ENCODE results near the gene VPS4A. TPM values are rescaled to one million over a fixed set of nuclear protein-coding genes. Genes with fewer than 3 reads are reported as not detected.

Gene VPS4A
- total and polyA plus RNA-seq, 2 of the 8 experiments (the other 6 are each of a cell fraction or from before 2014, with no cell fraction given), result 14.1 to 24.1 TPM

- H3K4me1 ChIP-seq (replicated peaks in 1 of 4; ENCODE audit: control insufficient read depth in 3 of 4, insufficient read depth in 4 of 4, low read length in 3 of 4), result no peaks in the 10 kb centered on the region
- H3K56ac ChIP-seq (replicated peaks; ENCODE audit: insufficient read length, low read depth, low read length), result no peak overlapping the region
- no peak overlapping the region for H4K91ac ChIP-seq (replicated peaks; ENCODE audit: insufficient read length, low read length)
- no peak overlapping the region for H4K5ac ChIP-seq (ENCODE audit: insufficient read length, low read depth, low read length)
- no peak overlapping the region for H3K9ac ChIP-seq (replicated peaks in 1 of 4; ENCODE audit: extremely low read depth in 1 of 4, low read depth in 3 of 4, low read length in 3 of 4)
- H2BK5ac ChIP-seq (ENCODE audit: low read depth, low read length), result no peak overlapping the region
- H3K79me2 ChIP-seq (ENCODE audit: control insufficient read depth in 1 of 2, insufficient read depth in 2 of 2, low read length in 2 of 2), result peaks cover 0 to 16% of the 10 kb centered on the region in 2 experiments; a peak in 1 of 4 replicates
- 94% methylated on average over 9 of the region's 9 CpGs; no CpG with 5 or more reads in 1 of the 2 experiments for WGBS, 2 experiments (ENCODE audit: extremely low coverage in 1 of 2, insufficient coverage in 1 of 2, insufficient read length in 1 of 2, insufficient replicate concordance in 2 of 2, low coverage in 1 of 2, low lambda C conversion rate in 2 of 2, missing lambda C conversion rate in 1 of 2)
- H4K20me1 ChIP-seq (replicated peaks in 1 of 2; ENCODE audit: control insufficient read depth in 1 of 2, insufficient read depth in 2 of 2, low read length in 2 of 2), result peaks cover 5 to 28% of the 10 kb centered on the region in 2 experiments
- H3K23me2 ChIP-seq (ENCODE audit: low read depth, low read length), result no peaks in the 10 kb centered on the region; the same call in 1 of the 2 replicates
- no peak overlapping the region for H3K4ac ChIP-seq (replicated peaks; ENCODE audit: insufficient read length, low read depth, low read length)
- no peak overlapping the region for H3K23ac ChIP-seq (ENCODE audit: insufficient read length)
- H3K79me1 ChIP-seq (ENCODE audit: low read depth, low read length), result peaks cover 4% of the 10 kb centered on the region
- no peak overlapping the region for H2AFZ ChIP-seq (ENCODE audit: low read length)
- H2BK120ac ChIP-seq (replicated peaks; ENCODE audit: low read depth, low read length), result no peak overlapping the region
- no peak overlapping the region for H2BK12ac ChIP-seq (ENCODE audit: low read depth, low read length)
- no peak overlapping the region for H3K14ac ChIP-seq (ENCODE audit: insufficient read length)
- FAIRE-seq (no peak), DNase-seq (ENCODE audit: low read depth in 1 of 2, low spot score in 2 of 2) (no peak)
- H2BK15ac ChIP-seq (ENCODE audit: low read length), result no peak overlapping the region
- H3K27ac ChIP-seq (ENCODE audit: low read depth, low read length), result no peak overlapping the region
- POLR2A ChIA-PET (ENCODE audit: partially characterized antibody), result interaction anchor here (0.6 to 24.8 kb wide), 4 partner anchors 17 to 94 kb away, joined by 3 to 497 read pairs (median 3); partner anchors contain the start of genes COG8, NIP7, PDF and TMED6
- no peak overlapping the region; the same call in 1 of the 2 replicates for H4K8ac ChIP-seq (ENCODE audit: extremely low read depth, insufficient read depth, low read length)
- no peak overlapping the region for H3K18ac ChIP-seq (ENCODE audit: extremely low read depth, low read length)
- H3K27me3 ChIP-seq (replicated peaks in 1 of 4; ENCODE audit: control insufficient read depth in 3 of 4, extremely low read depth in 1 of 4, insufficient read depth in 3 of 4, low read length in 3 of 4), result no peaks in the 10 kb centered on the region
- no peak overlapping the region for H2BK20ac ChIP-seq (ENCODE audit: low read length)
- no peaks in the 10 kb centered on the region for H3K9me3 ChIP-seq (ENCODE audit: insufficient read depth in 2 of 2, low read depth in 1 of 2, low read length in 1 of 2)
- CTCF ChIA-PET (ENCODE audit: partially characterized antibody), result no interaction called here
- no peak overlapping the region for H3K4me3 ChIP-seq (ENCODE audit: extremely low read depth in 1 of 4, insufficient read depth in 2 of 4, low read depth in 3 of 4, low read length in 4 of 4)
- no peak overlapping the region for H2AK5ac ChIP-seq (ENCODE audit: low read depth, low read length)
- no peak overlapping the region for H3K4me2 ChIP-seq (ENCODE audit: insufficient read depth in 1 of 2, low read depth in 2 of 2, low read length in 2 of 2)
- peaks cover 26 to 68% (median 50%) of the 10 kb centered on the region in 4 experiments for H3K36me3 ChIP-seq (ENCODE audit: control insufficient read depth in 2 of 4, insufficient read depth in 4 of 4, low read length in 3 of 4)
- TF ChIP-seq KDM1A (IDR thresholded peaks at IDR 0.05; ENCODE audit: borderline replicate concordance, low read length) (no peak), TAF7 (optimal IDR thresholded peaks at IDR 0.05; ENCODE audit: borderline replicate concordance, low read depth, low read length) (no peak), EGR1 (IDR thresholded peaks at IDR 0.05; ENCODE audit: borderline replicate concordance, low read depth, low read length) (no peak), CBX5 (IDR thresholded peaks at IDR 0.05; ENCODE audit: low read depth, low read length) (no peak), ATF3 (IDR thresholded peaks at IDR 0.05; ENCODE audit: insufficient read depth, low read depth, low read length) (no peak), SUZ12 (IDR thresholded peaks at IDR 0.05; ENCODE audit: low read length) (no peak), SIN3A (conservative IDR thresholded peaks at IDR 0.05 in 1 of 2, IDR thresholded peaks at IDR 0.05 in 1 of 2; ENCODE audit: low read depth in 1 of 2, low read length in 2 of 2) (no peak), ZNF274 (IDR thresholded peaks at IDR 0.05; ENCODE audit: borderline replicate concordance, extremely low read depth, low read length) (no peak), NRF1 (IDR thresholded peaks at IDR 0.05; ENCODE audit: low read depth, low read length) (no peak), ASH2L (IDR thresholded peaks at IDR 0.05; ENCODE audit: low read length) (no peak), USF2 (IDR thresholded peaks at IDR 0.05; ENCODE audit: low read length) (no peak), KDM5A (IDR thresholded peaks at IDR 0.05; ENCODE audit: low read length) (no peak)
Measured at GRCh38 chr16:69319381-69319780, 8.2 kb downstream of the VPS4A start.

All from H1 (cell line).